ENCODE results near the gene EXOC4.

Gene EXOC4

GRCh38 chr7:133561396-133561795, 308.5 kb downstream of the EXOC4 start:
- no peaks in the 10 kb centered on the region for H3K9me3 ChIP-seq (ENCODE audit: control insufficient read depth in 2 of 2, low read length in 2 of 2)
- H3K27ac ChIP-seq (ENCODE audit: low read depth in 2 of 2, low read length in 2 of 2): no peak overlapping the region
- no peak overlapping the region for H3K9ac ChIP-seq (ENCODE audit: low read depth in 1 of 2, low read length in 2 of 2)
- H3K36me3 ChIP-seq (ENCODE audit: control insufficient read depth in 2 of 2, insufficient read depth in 2 of 2, low read length in 2 of 2): no peaks in the 10 kb centered on the region
- no peaks in the 10 kb centered on the region for H3K27me3 ChIP-seq (ENCODE audit: control insufficient read depth in 2 of 2, insufficient read depth in 2 of 2, low read length in 2 of 2)
- no peak overlapping the region for H3K4me3 ChIP-seq (ENCODE audit: low read length in 2 of 2)
- H3K4me1 ChIP-seq (ENCODE audit: control insufficient read depth in 2 of 2, insufficient read depth in 2 of 2, low read length in 2 of 2): no peaks in the 10 kb centered on the region

- no peaks in the 10 kb centered on the region for H3K27me3 ChIP-seq (ENCODE audit: control insufficient read depth in 2 of 2, insufficient read depth in 2 of 2, low read length in 2 of 2)
- H3K36me3 ChIP-seq (ENCODE audit: control insufficient read depth in 2 of 2, insufficient read depth in 2 of 2, low read length in 2 of 2): no peaks in the 10 kb centered on the region
- H3K9ac ChIP-seq (ENCODE audit: low read depth in 1 of 2, low read length in 2 of 2): no peak overlapping the region
- no peak overlapping the region for H3K27ac ChIP-seq (ENCODE audit: low read depth in 2 of 2, low read length in 2 of 2)
- no peaks in the 10 kb centered on the region for H3K4me1 ChIP-seq (ENCODE audit: control insufficient read depth in 2 of 2, insufficient read depth in 2 of 2, low read length in 2 of 2)
- no peak overlapping the region for H3K4me3 ChIP-seq (ENCODE audit: low read length in 2 of 2)
- no peaks in the 10 kb centered on the region for H3K9me3 ChIP-seq (ENCODE audit: control insufficient read depth in 2 of 2, low read length in 2 of 2)
Observed at GRCh38 chr7:133562621-133563020, 309.7 kb downstream of the EXOC4 start.

GRCh38 chr7:133563251-133563650, 310.4 kb downstream of the EXOC4 start:
- Histone ChIP-seq H3K27me3 (ENCODE audit: control insufficient read depth in 2 of 2, insufficient read depth in 2 of 2, low read length in 2 of 2) (no peaks in the 10 kb centered on the region), H3K4me3 (ENCODE audit: low read length in 2 of 2) (no peak overlapping the region), H3K9me3 (ENCODE audit: control insufficient read depth in 2 of 2, low read length in 2 of 2) (no peaks in the 10 kb centered on the region), H3K4me1 (ENCODE audit: control insufficient read depth in 2 of 2, insufficient read depth in 2 of 2, low read length in 2 of 2) (no peaks in the 10 kb centered on the region), H3K9ac (ENCODE audit: low read depth in 1 of 2, low read length in 2 of 2) (no peak overlapping the region), H3K36me3 (ENCODE audit: control insufficient read depth in 2 of 2, insufficient read depth in 2 of 2, low read length in 2 of 2) (no peaks in the 10 kb centered on the region), H3K27ac (ENCODE audit: low read depth in 2 of 2, low read length in 2 of 2) (no peak overlapping the region)

- Histone ChIP-seq H3K4me3 (ENCODE audit: low read length in 2 of 2) (no peak overlapping the region), H3K27ac (ENCODE audit: low read depth in 2 of 2, low read length in 2 of 2) (no peak overlapping the region), H3K9ac (ENCODE audit: low read depth in 1 of 2, low read length in 2 of 2) (no peak overlapping the region), H3K9me3 (ENCODE audit: control insufficient read depth in 2 of 2, low read length in 2 of 2) (no peaks in the 10 kb centered on the region), H3K36me3 (ENCODE audit: control insufficient read depth in 2 of 2, insufficient read depth in 2 of 2, low read length in 2 of 2) (no peaks in the 10 kb centered on the region), H3K4me1 (ENCODE audit: control insufficient read depth in 2 of 2, insufficient read depth in 2 of 2, low read length in 2 of 2) (no peaks in the 10 kb centered on the region), H3K27me3 (ENCODE audit: control insufficient read depth in 2 of 2, insufficient read depth in 2 of 2, low read length in 2 of 2) (no peaks in the 10 kb centered on the region)
Observed at GRCh38 chr7:133564484-133564883, 311.6 kb downstream of the EXOC4 start.

GRCh38 chr7:133568544-133568943, 315.7 kb downstream of the EXOC4 start:
- Histone ChIP-seq H3K9me3 (ENCODE audit: control insufficient read depth in 2 of 2, low read length in 2 of 2) (no peaks in the 10 kb centered on the region), H3K36me3 (ENCODE audit: control insufficient read depth in 2 of 2, insufficient read depth in 2 of 2, low read length in 2 of 2) (no peaks in the 10 kb centered on the region), H3K27ac (ENCODE audit: low read depth in 2 of 2, low read length in 2 of 2) (no peak overlapping the region), H3K4me3 (ENCODE audit: low read length in 2 of 2) (no peak overlapping the region), H3K4me1 (ENCODE audit: control insufficient read depth in 2 of 2, insufficient read depth in 2 of 2, low read length in 2 of 2) (no peaks in the 10 kb centered on the region), H3K27me3 (ENCODE audit: control insufficient read depth in 2 of 2, insufficient read depth in 2 of 2, low read length in 2 of 2) (no peaks in the 10 kb centered on the region), H3K9ac (ENCODE audit: low read depth in 1 of 2, low read length in 2 of 2) (no peak overlapping the region)

- Histone ChIP-seq H3K4me1 (ENCODE audit: control insufficient read depth in 2 of 2, insufficient read depth in 2 of 2, low read length in 2 of 2) (no peaks in the 10 kb centered on the region), H3K36me3 (ENCODE audit: control insufficient read depth in 2 of 2, insufficient read depth in 2 of 2, low read length in 2 of 2) (no peaks in the 10 kb centered on the region), H3K9me3 (ENCODE audit: control insufficient read depth in 2 of 2, low read length in 2 of 2) (no peaks in the 10 kb centered on the region), H3K27me3 (ENCODE audit: control insufficient read depth in 2 of 2, insufficient read depth in 2 of 2, low read length in 2 of 2) (no peaks in the 10 kb centered on the region), H3K9ac (ENCODE audit: low read depth in 1 of 2, low read length in 2 of 2) (no peak overlapping the region), H3K27ac (ENCODE audit: low read depth in 2 of 2, low read length in 2 of 2) (no peak overlapping the region), H3K4me3 (ENCODE audit: low read length in 2 of 2) (no peak overlapping the region)
Observed at GRCh38 chr7:133570321-133570720, 317.4 kb downstream of the EXOC4 start.

GRCh38 chr7:133571076-133571475, 318.2 kb downstream of the EXOC4 start:
- Histone ChIP-seq H3K27me3 (ENCODE audit: control insufficient read depth in 2 of 2, insufficient read depth in 2 of 2, low read length in 2 of 2) (no peaks in the 10 kb centered on the region), H3K9ac (ENCODE audit: low read depth in 1 of 2, low read length in 2 of 2) (no peak overlapping the region), H3K36me3 (ENCODE audit: control insufficient read depth in 2 of 2, insufficient read depth in 2 of 2, low read length in 2 of 2) (no peaks in the 10 kb centered on the region), H3K9me3 (ENCODE audit: control insufficient read depth in 2 of 2, low read length in 2 of 2) (no peaks in the 10 kb centered on the region), H3K4me1 (ENCODE audit: control insufficient read depth in 2 of 2, insufficient read depth in 2 of 2, low read length in 2 of 2) (no peaks in the 10 kb centered on the region), H3K27ac (ENCODE audit: low read depth in 2 of 2, low read length in 2 of 2) (no peak overlapping the region), H3K4me3 (ENCODE audit: low read length in 2 of 2) (no peak overlapping the region)

- Histone ChIP-seq H3K27ac (ENCODE audit: low read depth in 2 of 2, low read length in 2 of 2) (no peak overlapping the region), H3K36me3 (ENCODE audit: control insufficient read depth in 2 of 2, insufficient read depth in 2 of 2, low read length in 2 of 2) (no peaks in the 10 kb centered on the region), H3K4me3 (ENCODE audit: low read length in 2 of 2) (no peak overlapping the region), H3K27me3 (ENCODE audit: control insufficient read depth in 2 of 2, insufficient read depth in 2 of 2, low read length in 2 of 2) (no peaks in the 10 kb centered on the region), H3K9me3 (ENCODE audit: control insufficient read depth in 2 of 2, low read length in 2 of 2) (no peaks in the 10 kb centered on the region), H3K9ac (ENCODE audit: low read depth in 1 of 2, low read length in 2 of 2) (no peak overlapping the region), H3K4me1 (ENCODE audit: control insufficient read depth in 2 of 2, insufficient read depth in 2 of 2, low read length in 2 of 2) (no peaks in the 10 kb centered on the region)
Observed at GRCh38 chr7:133572087-133572486, 319.2 kb downstream of the EXOC4 start.

- no peaks in the 10 kb centered on the region for H3K27me3 ChIP-seq (ENCODE audit: control insufficient read depth in 2 of 2, insufficient read depth in 2 of 2, low read length in 2 of 2)
- no peak overlapping the region for H3K9ac ChIP-seq (ENCODE audit: low read depth in 1 of 2, low read length in 2 of 2)
- H3K9me3 ChIP-seq (ENCODE audit: control insufficient read depth in 2 of 2, low read length in 2 of 2): no peaks in the 10 kb centered on the region
- no peak overlapping the region for H3K27ac ChIP-seq (ENCODE audit: low read depth in 2 of 2, low read length in 2 of 2)
- H3K36me3 ChIP-seq (ENCODE audit: control insufficient read depth in 2 of 2, insufficient read depth in 2 of 2, low read length in 2 of 2): no peaks in the 10 kb centered on the region
- no peaks in the 10 kb centered on the region for H3K4me1 ChIP-seq (ENCODE audit: control insufficient read depth in 2 of 2, insufficient read depth in 2 of 2, low read length in 2 of 2)
- H3K4me3 ChIP-seq (ENCODE audit: low read length in 2 of 2): no peak overlapping the region
Observed at GRCh38 chr7:133572843-133573242, 320.0 kb downstream of the EXOC4 start.

- no peaks in the 10 kb centered on the region for H3K4me1 ChIP-seq (ENCODE audit: control insufficient read depth in 2 of 2, insufficient read depth in 2 of 2, low read length in 2 of 2)
Observed at GRCh38 chr7:133573554-133574265, 320.8 kb downstream of the EXOC4 start.

More at GRCh38 chr7:133573554-133574265, 320.8 kb downstream of the EXOC4 start:
- no peaks in the 10 kb centered on the region for H3K36me3 ChIP-seq (ENCODE audit: control insufficient read depth in 2 of 2, insufficient read depth in 2 of 2, low read length in 2 of 2)
- no peaks in the 10 kb centered on the region for H3K27me3 ChIP-seq (ENCODE audit: control insufficient read depth in 2 of 2, insufficient read depth in 2 of 2, low read length in 2 of 2)
- H3K4me3 ChIP-seq (ENCODE audit: low read length in 2 of 2): no peak overlapping the region
- no peaks in the 10 kb centered on the region for H3K9me3 ChIP-seq (ENCODE audit: control insufficient read depth in 2 of 2, low read length in 2 of 2)
- H3K9ac ChIP-seq (ENCODE audit: low read depth in 1 of 2, low read length in 2 of 2): no peak overlapping the region
- no peak overlapping the region for H3K27ac ChIP-seq (ENCODE audit: low read depth in 2 of 2, low read length in 2 of 2)
